Osteoblast (primary cell): ENCODE data around the gene IL13RA2. TPM values are rescaled to one million over a fixed set of nuclear protein-coding genes. Genes with fewer than 3 reads are reported as not detected.

Experiments
- DNase-seq: peaks from one replicate; pipeline ENCODE4 v3.0.0; 2011; ENCODE audit warnings: low spot score, mixed read lengths; ENCODE audit not compliant: insufficient read length; ENCODE audit errors: missing footprints
- H2AFZ ChIP-seq: 2 replicates; pipeline ENCODE4 v1.6.0; 2011; ENCODE audit warnings: mild to moderate bottlenecking, low read length
- H3K27ac ChIP-seq: 2 replicates; pipeline ENCODE4 v1.5.1; 2011; ENCODE audit warnings: mild to moderate bottlenecking, low read depth, low read length, moderate library complexity
- H3K27me3 ChIP-seq: 2 replicates; pipeline ENCODE4 v1.6.0; 2012; ENCODE audit warnings: mild to moderate bottlenecking, control low read depth, inconsistent platforms, low read length, moderate library complexity; ENCODE audit not compliant: insufficient read depth
- H3K36me3 ChIP-seq: 2 replicates; pipeline ENCODE4 v1.5.1; 2011; ENCODE audit warnings: mild to moderate bottlenecking, low read length, control low read depth, moderate library complexity; ENCODE audit not compliant: insufficient read depth
- H3K4me1 ChIP-seq: 2 replicates; pipeline ENCODE4 v1.5.1; 2011; ENCODE audit warnings: mild to moderate bottlenecking, low read length, control low read depth, moderate library complexity; ENCODE audit not compliant: insufficient read depth
- H3K4me2 ChIP-seq: 2 replicates; pipeline ENCODE4 v1.6.0; 2011; ENCODE audit warnings: mild to moderate bottlenecking, low read length; ENCODE audit not compliant: insufficient read depth
- H3K4me3 ChIP-seq: fragments of 200-600 bp; sonication (generic); 3 replicates; pipeline ENCODE4 v1.5.1; 2012; ENCODE audit warnings: mild to moderate bottlenecking, low read length, inconsistent platforms; ENCODE audit not compliant: insufficient read depth
- H3K79me2 ChIP-seq: 2 replicates; pipeline ENCODE4 v1.6.0; 2012; ENCODE audit warnings: mild to moderate bottlenecking, low read length, control low read depth, inconsistent platforms; ENCODE audit not compliant: insufficient read depth
- H3K9me3 ChIP-seq: 2 replicates; pipeline ENCODE4 v1.5.1; 2011; ENCODE audit warnings: low read depth, low read length, control low read depth
- H4K20me1 ChIP-seq: 2 replicates; pipeline ENCODE4 v1.6.0; 2012; ENCODE audit warnings: mild to moderate bottlenecking, low read length, control low read depth; ENCODE audit not compliant: insufficient read depth
- CTCF ChIP-seq: IDR thresholded peaks from 2 replicates; pipeline ENCODE4 v1.5.1; 2011; ENCODE audit warnings: mild to moderate bottlenecking, low read depth, low read length, moderate library complexity; ENCODE audit errors: extremely low read depth
- total RNA-seq: library from RNA; depleted of rRNA; stranded (reverse); fragments of >200 nt; gene quantifications from 2 replicates; pipeline ENCODE4 v1.2.3, GENCODE V29; 2012

IL13RA2 gene
- total RNA-seq, 1 donor, result 1.1 TPM

- no peak for TF ChIP-seq CTCF
- Histone ChIP-seq H2AFZ (no peak overlapping the region), H4K20me1 (no peaks in the 10 kb centered on the region), H3K4me2 (no peak overlapping the region), H3K4me1 (no peaks in the 10 kb centered on the region), H3K27ac (no peak overlapping the region), H3K36me3 (no peaks in the 10 kb centered on the region), H3K4me3 (no peak overlapping the region), H3K79me2 (no peaks in the 10 kb centered on the region), H3K9me3 (no peaks in the 10 kb centered on the region), H3K27me3 (peaks cover 2% of the 10 kb centered on the region)
- no peak for DNase-seq
Measured at GRCh38 chrX:115013705-115014104, 3.7 kb downstream of the IL13RA2 start.

GRCh38 chrX:115011428-115011827 lies 6.0 kb downstream of the IL13RA2 start:
- TF ChIP-seq CTCF, result no peak
- H3K9me3 ChIP-seq, result no peaks in the 10 kb centered on the region
- no peak for DNase-seq
- no peaks in the 10 kb centered on the region for H3K79me2 ChIP-seq
- H3K4me3 ChIP-seq, result no peak overlapping the region
- H4K20me1 ChIP-seq, result no peaks in the 10 kb centered on the region
- no peaks in the 10 kb centered on the region for H3K4me1 ChIP-seq
- no peak overlapping the region for H3K27ac ChIP-seq
- H2AFZ ChIP-seq, result no peak overlapping the region
- H3K36me3 ChIP-seq, result no peaks in the 10 kb centered on the region
- H3K27me3 ChIP-seq, result peaks cover 2% of the 10 kb centered on the region
- no peak overlapping the region for H3K4me2 ChIP-seq

- Histone ChIP-seq H3K9me3 (no peaks in the 10 kb centered on the region), H4K20me1 (no peaks in the 10 kb centered on the region), H3K79me2 (no peaks in the 10 kb centered on the region), H3K4me3 (no peak overlapping the region), H3K27me3 (peaks cover 12% of the 10 kb centered on the region), H3K4me2 (no peak overlapping the region), H3K27ac (no peak overlapping the region), H3K36me3 (no peaks in the 10 kb centered on the region), H2AFZ (no peak overlapping the region), H3K4me1 (no peaks in the 10 kb centered on the region)
- DNase-seq, result no peak
- TF ChIP-seq CTCF, result no peak
Measured at GRCh38 chrX:114999906-115000305, 17.5 kb downstream of the IL13RA2 start.

GRCh38 chrX:114997779-114998178 lies 19.6 kb downstream of the IL13RA2 start:
- Histone ChIP-seq H3K9me3 (no peaks in the 10 kb centered on the region), H3K27me3 (peaks cover 9% of the 10 kb centered on the region), H3K36me3 (no peaks in the 10 kb centered on the region), H4K20me1 (no peaks in the 10 kb centered on the region), H3K4me1 (no peaks in the 10 kb centered on the region), H2AFZ (no peak overlapping the region), H3K79me2 (no peaks in the 10 kb centered on the region), H3K4me3 (no peak overlapping the region), H3K27ac (no peak overlapping the region), H3K4me2 (no peak overlapping the region)
- DNase-seq, result no peak
- no peak for TF ChIP-seq CTCF
